ENCODE measurements around the gene MEIS3.

DNA sequence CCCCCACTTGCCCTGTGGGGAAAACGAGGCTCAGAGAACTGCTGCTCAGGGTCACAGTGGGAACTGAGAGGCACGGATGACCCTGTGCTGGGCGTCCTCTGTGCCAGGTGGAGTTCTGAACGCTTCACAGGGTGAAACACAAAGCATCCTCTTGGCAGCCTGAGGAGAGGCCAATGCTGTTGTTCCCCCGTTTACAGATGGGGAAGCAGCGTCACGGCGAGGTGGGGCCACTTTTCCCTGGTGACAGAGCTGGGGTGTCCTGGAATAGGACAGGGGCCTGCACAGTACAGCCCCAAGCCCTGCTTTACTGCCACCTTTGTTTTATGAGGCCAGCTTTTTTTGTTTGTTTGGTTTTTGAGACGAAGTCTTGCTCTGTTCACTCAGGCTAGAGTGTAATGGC is 48.1 kb downstream of the MEIS3 start:
- TF ChIP-seq, protein P1, sequence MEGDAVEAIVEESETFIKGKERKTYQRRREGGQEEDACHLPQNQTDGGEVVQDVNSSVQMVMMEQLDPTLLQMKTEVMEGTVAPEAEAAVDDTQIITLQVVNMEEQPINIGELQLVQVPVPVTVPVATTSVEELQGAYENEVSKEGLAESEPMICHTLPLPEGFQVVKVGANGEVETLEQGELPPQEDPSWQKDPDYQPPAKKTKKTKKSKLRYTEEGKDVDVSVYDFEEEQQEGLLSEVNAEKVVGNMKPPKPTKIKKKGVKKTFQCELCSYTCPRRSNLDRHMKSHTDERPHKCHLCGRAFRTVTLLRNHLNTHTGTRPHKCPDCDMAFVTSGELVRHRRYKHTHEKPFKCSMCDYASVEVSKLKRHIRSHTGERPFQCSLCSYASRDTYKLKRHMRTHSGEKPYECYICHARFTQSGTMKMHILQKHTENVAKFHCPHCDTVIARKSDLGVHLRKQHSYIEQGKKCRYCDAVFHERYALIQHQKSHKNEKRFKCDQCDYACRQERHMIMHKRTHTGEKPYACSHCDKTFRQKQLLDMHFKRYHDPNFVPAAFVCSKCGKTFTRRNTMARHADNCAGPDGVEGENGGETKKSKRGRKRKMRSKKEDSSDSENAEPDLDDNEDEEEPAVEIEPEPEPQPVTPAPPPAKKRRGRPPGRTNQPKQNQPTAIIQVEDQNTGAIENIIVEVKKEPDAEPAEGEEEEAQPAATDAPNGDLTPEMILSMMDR (conservative IDR thresholded peaks at IDR 0.05) = no peak
- TF ChIP-seq EZH2 (IDR thresholded peaks at IDR 0.05; ENCODE audit: low read depth) = no peak

Data from PC-9 (cell line).